C1 segment of cervical spinal cord (tissue), 14 donors: ENCODE results near the gene MAP4.

ENCODE experiments used
- DNase-seq, 14 donors: peaks; one replicate each; lab custom pipeline; 2025; lab: John Stamatoyannopoulos, UW

The MAP4 gene

GRCh38 chr3:47971081-47971480, 45.1 kb downstream of the MAP4 start:
- DNase-seq: no peak

DNA sequence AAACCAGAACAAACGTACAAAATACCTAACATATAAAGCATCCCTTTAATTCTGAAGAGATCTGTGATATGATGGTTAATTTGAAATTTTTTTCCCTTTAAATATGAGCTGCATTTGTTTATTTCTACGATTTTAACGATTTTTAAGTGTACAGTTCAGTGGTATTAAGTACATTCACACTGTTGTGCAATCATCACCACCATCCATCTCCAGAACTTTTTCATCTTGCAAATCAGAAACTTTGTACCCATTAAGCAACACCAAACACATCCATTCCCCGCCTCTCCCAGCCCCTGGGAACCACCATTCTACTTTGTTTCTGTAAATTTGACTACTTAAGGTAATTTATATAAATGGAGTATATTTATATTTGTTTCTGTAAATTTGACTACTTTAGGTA, 51.5 kb downstream of the MAP4 start:
- DNase-seq: no peak

GRCh38 chr3:47961815-47962606, 54.2 kb downstream of the MAP4 start:
- peak in 1 of 14 donors; percentile 2 for DNase-seq

DNA sequence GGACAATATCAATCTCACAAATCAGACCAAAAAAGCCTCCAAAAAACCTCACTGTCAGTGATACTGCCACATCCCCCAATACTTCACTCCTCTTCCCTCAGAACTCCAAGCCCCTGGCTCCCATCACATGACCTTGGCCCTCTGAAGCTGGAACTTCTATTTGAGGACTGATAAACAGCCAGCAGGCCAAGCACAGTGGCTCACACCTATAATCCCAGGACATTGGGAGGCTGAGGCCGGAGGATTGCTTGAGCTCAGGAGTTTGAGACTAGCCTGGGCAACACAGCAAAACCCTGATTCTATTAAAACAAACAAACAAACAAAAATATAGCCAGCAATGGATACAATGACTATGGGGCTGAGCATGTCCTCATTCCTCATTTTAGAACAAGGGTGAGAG, 55.2 kb downstream of the MAP4 start:
- DNase-seq: no peak

GRCh38 chr3:47956521-47956920, 59.7 kb downstream of the MAP4 start:
- no peak for DNase-seq

GRCh38 chr3:47954567-47954966, 61.6 kb downstream of the MAP4 start:
- no peak for DNase-seq

DNA sequence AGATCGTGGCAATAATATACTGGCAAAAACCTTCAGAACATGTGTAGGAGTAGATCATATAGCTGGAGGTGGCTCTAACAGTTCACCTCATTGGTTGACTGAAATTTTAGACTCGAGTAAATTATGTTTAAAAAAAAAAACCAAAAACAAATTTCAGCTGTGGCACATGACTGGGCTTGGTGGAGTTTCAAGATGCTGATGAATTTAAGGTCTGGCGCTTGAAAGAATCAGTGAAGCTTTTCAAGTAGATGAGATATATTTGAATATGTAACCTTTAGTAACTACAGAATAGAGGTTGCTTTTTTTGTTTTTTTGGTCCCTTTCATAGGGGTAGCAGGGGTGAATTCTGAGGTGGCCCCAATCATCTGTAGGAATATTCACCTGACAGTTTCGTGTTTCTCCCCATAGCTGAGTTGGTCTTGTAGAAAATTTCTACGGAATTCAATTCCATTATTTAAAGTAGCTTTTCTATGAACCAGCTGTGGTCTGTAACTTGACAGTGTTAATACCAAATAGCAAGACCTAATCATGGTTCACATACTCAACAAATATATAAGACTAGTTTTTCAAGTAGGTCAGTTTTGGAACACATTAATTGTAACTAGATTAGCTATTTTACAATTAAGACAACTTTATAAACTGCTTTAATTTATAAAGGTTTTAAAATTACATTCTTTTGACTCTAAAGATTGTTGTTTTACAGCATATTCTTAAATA, 65.6 kb downstream of the MAP4 start:
- no peak for DNase-seq

DNA sequence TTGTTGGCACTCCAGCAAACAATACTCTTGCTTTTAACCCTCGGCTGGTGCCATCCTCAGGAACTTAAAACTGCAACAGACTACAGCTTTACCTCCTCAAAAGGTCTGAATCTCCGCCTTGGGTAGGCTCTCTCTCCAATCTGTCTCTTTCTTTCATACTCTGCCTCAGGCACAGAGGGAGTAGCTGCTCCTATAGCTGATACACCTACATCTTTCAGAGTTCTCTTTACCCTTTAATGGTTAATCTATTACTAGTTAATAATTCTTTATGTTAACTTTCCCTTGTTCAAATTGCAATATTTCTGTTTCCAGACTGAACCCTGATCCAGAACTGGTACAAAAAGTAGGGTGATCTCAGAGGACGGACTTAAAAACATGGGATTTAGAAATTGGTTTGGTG, 66.2 kb downstream of the MAP4 start:
- DNase-seq: no peak

GRCh38 chr3:47940232-47940631, 76.0 kb downstream of the MAP4 start:
- DNase-seq: no peak

- no peak for DNase-seq
Observed at GRCh38 chr3:47932421-47932820, 83.8 kb downstream of the MAP4 start.

DNA sequence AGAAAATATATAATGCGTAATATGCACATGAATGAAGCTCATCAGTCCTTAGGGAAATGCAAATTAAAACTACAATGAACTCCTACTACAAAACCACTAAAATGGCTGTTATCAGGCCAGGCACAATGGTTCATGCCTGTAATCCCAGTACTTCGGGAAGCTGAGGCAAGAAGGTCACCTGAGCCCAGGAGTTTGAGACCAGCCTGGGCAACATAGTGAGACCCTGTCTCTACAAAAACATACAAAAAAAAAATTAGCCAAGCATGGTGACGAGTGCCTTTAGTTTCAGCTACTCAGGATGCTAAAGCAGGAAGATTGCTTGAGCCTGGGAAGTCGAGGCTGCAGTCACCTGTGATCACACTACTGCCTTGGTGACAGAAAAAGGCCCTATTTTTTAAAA, 85.2 kb downstream of the MAP4 start:
- DNase-seq: no peak

- DNase-seq: no peak
Observed at GRCh38 chr3:47916696-47917095, 99.5 kb downstream of the MAP4 start.

DNA sequence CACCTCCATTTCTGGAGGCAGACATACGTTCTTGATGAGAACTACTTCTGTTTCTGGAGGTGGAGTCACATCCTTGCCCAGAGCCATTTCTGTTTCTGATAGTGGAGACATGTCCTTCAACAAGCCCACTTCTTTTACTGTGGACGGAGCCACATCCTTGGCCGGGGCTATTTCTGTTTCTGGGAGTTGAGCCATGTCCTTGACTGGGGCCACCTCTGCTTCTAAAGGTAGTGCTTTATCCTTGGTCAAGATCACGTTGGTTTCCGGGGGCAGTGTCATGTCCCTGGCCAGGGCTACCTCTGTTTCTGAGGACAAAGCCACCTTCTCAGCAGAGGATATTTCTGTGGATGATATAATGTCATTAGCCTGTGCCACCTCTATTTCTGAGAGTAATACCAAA, 100.0 kb downstream of the MAP4 start:
- DNase-seq: no peak

GRCh38 chr3:47912006-47912504, 104.2 kb downstream of the MAP4 start:
- no peak for DNase-seq

DNA sequence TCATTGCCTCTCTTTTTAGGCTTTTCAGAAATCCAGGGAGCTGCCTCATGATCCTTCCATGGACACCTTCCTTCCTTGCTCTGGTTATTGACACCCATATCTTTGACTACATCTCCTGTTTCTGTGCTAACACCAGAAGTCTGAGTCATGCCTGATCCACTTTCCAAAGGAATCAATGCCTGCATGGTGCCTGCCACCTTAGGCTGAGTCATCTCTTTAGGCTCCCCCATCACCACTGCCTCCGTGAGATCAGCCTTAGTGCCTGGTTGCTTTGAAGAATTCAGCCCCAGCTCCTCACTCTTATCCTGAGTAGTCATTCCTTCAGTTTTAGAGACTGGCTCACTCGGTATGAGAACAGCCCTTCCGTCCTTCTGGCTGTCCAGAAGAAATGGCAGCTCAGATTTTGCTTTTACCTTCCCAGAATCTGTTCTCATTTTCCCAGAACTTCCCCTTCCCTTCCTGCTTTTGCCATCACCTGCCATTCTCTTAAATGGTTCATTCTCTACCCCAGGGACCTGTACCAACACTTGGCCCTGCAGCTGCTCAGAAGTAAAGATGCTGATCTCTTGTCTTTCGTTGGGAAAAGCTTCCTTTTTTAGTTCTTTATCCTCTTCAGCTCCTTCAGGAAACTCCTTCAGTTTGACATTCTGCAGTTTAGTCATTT, 105.3 kb downstream of the MAP4 start:
- DNase-seq: no peak

DNA sequence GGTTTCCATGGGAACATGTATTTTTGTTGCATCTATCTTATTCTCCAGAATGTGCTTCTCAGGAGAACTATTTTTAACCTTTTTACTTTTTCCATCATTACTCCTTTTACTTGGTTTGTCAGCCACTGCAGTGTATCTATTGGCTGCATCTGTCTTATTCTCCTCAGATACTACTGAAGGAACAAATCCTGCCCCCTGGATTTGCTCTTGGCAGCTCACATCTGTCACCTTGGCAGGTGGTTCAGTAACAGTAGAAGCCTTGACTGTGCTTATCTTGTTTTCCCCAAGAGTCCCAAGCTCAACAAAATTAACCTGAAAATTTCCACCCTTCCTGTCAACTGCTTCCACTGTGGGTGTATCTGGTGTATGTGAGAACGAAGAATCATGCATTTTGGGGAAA, 106.0 kb downstream of the MAP4 start:
- DNase-seq: no peak

DNA sequence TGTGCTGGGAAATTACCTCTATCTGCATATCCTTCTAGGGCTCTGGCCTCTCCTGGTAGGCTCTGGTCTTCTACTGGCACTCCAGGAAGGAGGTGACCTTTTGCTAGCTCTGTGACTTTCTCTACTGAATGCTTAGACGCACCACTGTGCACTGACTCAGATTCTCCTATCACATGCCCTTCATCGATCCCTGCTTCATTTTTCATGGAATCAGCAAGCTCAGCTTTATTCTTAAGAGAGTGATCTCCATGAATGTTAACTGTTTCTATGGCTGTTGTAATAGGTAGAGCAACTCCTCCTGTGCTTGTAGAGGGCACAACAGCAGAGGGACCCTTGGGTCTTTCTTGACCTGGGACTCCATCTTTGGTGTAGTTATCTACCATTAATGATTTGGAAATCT, 106.6 kb downstream of the MAP4 start:
- DNase-seq: no peak

DNA sequence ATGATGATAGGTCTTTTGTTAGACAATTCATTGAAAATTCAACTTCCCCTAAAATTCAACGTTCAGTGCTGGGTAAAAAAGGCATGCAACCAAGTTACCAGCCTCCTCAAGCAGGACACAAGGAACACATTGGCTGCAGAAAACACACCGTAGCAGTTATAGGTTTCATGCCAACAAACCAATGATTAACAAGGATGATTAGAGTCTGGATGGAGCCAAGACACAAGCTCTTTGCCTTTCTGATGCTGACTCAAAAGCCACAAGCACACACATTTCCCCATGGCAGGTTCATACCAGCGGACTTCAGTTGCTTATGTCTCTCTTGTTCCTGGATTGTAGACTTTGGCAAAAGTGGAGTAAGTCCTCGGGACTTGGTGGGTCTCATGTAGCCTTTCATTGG, 107.5 kb downstream of the MAP4 start:
- DNase-seq: no peak

DNA sequence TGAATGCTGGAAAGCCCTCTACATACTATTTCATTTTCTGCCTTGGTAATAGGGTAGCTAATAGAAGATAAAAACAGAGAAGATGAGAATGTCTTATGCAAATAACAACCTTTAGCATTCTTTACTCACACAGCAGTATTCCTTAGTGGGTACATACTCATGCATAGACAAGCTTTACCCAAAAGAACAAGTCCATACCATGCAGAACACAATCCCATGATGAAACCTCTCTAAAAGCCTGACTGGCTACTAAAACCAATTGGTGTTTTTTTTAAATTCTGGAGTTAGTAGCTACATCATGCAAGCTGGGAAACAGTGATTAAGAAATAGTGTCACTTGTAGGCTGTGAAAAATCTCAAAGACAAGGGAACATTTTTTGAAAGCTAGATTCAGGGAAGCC, 108.4 kb downstream of the MAP4 start:
- no peak for DNase-seq

DNA sequence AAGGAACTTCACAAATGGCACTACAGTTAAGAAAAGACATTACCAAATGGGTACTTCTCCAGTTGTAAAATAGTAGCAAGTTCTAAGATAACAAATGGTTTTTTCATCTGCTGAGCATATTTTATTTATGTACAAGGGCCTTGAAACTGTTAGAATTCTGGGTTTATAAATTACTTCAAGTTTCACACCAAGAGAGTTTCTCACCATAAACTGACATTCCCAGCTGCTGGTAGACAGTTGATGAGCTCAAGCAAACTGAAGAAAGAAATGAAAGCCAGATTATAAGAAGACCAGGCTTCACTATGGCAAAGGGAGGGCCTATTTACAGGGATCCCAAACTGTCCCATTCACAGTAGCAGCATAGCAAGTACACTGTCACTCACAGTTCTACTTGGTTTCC, 113.5 kb downstream of the MAP4 start:
- DNase-seq: no peak

DNA sequence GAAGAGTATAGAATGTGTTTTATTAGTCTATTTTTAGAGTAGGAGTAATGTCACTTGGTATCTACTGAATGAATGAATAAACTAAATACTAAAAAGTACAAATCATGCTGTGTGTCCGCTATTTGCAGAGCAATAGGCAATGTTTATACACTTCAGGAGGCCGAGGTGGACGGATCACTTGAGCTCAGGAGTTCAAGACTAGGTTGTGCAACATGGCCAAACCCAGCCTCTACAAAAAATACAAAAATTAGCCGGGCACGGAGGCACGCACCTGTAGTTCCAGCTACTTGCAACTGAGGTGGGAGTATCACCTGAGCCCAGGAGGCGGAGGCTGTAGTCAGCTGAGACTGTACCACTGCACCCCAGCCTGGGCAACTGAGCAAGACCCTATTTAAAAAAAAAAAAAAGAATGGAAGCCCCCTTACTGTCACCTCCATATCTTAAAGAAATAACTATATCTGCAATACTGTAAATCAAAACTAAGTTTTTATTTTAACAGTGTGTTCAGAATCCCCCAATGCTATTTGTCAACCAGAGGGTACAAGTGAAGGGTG, 114.9 kb downstream of the MAP4 start:
- DNase-seq: no peak

DNA sequence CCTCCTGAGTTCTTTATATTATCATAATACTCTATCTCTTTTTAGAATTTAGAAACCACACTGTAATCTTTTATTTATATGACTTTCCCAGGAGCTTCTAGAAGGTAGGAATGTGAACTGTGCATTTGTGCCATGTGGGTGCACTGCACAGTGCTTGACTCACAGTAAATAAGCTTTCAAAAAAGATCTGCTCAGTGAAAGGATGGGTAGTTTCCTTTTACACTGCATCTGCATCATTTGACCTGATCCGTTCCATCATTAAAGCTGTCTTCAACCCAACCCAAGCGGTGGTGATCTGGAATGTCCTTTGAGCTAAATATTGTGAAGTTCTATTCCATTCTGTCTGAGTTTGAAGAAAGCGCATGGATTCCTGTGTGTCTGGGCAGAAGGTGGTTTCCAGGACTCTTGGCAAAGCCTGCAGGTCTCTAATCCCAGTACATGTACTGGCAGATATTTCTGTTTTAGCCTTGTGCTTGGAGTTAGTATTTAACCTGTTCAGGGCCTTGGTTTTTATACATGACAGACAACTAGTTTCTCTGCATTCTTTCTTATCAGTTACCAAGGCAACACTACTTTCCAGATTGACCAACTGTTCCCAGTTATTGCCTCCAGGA, 116.6 kb downstream of the MAP4 start:
- DNase-seq: peak in 1 of 14 donors; percentile 5
